Mucosa of gallbladder (tissue), 1 donor: Measurements from ENCODE around the gene BCDIN3D. TPM values are rescaled to one million over a fixed set of nuclear protein-coding genes. Genes with fewer than 3 reads are reported as not detected.
"Not testable (repeated sequence)": the region's sequence is repeated elsewhere in the genome, so short reads cannot be mapped to it uniquely, and the experiment has no call there.

Source experiments
- DNase-seq: peaks from one replicate; pipeline ENCODE4 v3.0.0-alpha.2; 2020; ENCODE audit warnings: low spot score
- total RNA-seq: library from RNA; stranded (reverse); gene quantifications from one replicate; pipeline ENCODE4 v1.2.1, GENCODE V29; 2021
- donor health status: DM: no; HTN: no; CAD: no.

The BCDIN3D gene
- total RNA-seq, 1 donor from 2014 or later: 6.0 TPM

- no peak for DNase-seq
Measured at GRCh38 chr12:49876070-49876469, 33.2 kb upstream of the BCDIN3D start.

GRCh38 chr12:49875115-49875720, 32.3 kb upstream of the BCDIN3D start:
- no peak for DNase-seq

GRCh38 chr12:49874142-49874897, 31.4 kb upstream of the BCDIN3D start:
- DNase-seq: no peak

- DNase-seq: no peak
Measured at GRCh38 chr12:49873361-49873934, 30.5 kb upstream of the BCDIN3D start.

GRCh38 chr12:49872781-49873181, 29.9 kb upstream of the BCDIN3D start:
- no peak for DNase-seq

GRCh38 chr12:49872381-49872780, 29.5 kb upstream of the BCDIN3D start:
- DNase-seq: no peak

- DNase-seq: not testable (repeated sequence)
Measured at GRCh38 chr12:49871811-49872251, 28.9 kb upstream of the BCDIN3D start.

- DNase-seq: no peak
Measured at GRCh38 chr12:49871263-49871561, 28.3 kb upstream of the BCDIN3D start.

GRCh38 chr12:49870501-49871262, 27.8 kb upstream of the BCDIN3D start:
- no peak for DNase-seq

GRCh38 chr12:49869816-49870500, 27.1 kb upstream of the BCDIN3D start:
- no peak for DNase-seq

GRCh38 chr12:49868952-49869815, 26.3 kb upstream of the BCDIN3D start:
- peak; percentile 71 for DNase-seq

- DNase-seq: no peak
Measured at GRCh38 chr12:49868449-49868848, 25.5 kb upstream of the BCDIN3D start.

- DNase-seq: no peak
Measured at GRCh38 chr12:49867570-49868341, 24.9 kb upstream of the BCDIN3D start.

GRCh38 chr12:49866859-49867569, 24.1 kb upstream of the BCDIN3D start:
- DNase-seq: peak; percentile 77

- no peak for DNase-seq
Measured at GRCh38 chr12:49865782-49866135, 22.9 kb upstream of the BCDIN3D start.

- DNase-seq: no peak
Measured at GRCh38 chr12:49865109-49865781, 22.3 kb upstream of the BCDIN3D start.

GRCh38 chr12:49864798-49865090, 21.8 kb upstream of the BCDIN3D start:
- DNase-seq: no peak

GRCh38 chr12:49863946-49864797, 21.3 kb upstream of the BCDIN3D start:
- DNase-seq: no peak
